ENCODE results near the gene HMGN3.

GRCh38 chr6:79184641-79185040, 49.8 kb downstream of the HMGN3 start:
- TF ChIP-seq CTCF (IDR thresholded peaks at IDR 0.05; ENCODE audit: low read depth, low read length), result no peak
- TF ChIP-seq POLR2A (IDR thresholded peaks at IDR 0.05; ENCODE audit: extremely low read depth, insufficient read length), result no peak
- TF ChIP-seq MAX (IDR thresholded peaks at IDR 0.05; ENCODE audit: low read depth, low read length), result no peak
- no peak for TF ChIP-seq MYC (IDR thresholded peaks at IDR 0.05; ENCODE audit: low read depth, low read length)

All from NB4 (cell line).